PC-3 (cell line): ENCODE data around the gene BHLHE23.

Experiments
- CTCF ChIP-seq: fragments of 300-600 bp; sonication (generic); conservative IDR thresholded peaks from 2 replicates; pipeline ENCODE4 v1.5.1; 2017; ENCODE audit warnings: antibody characterized with exemption, low read depth, mild to moderate bottlenecking, low read length
- EZH2 ChIP-seq: fragments of 300-600 bp; sonication (generic); IDR thresholded peaks from one replicate; pipeline ENCODE4 v1.6.1; 2017; ENCODE audit warnings: antibody characterized with exemption, mild to moderate bottlenecking, low read length; ENCODE audit not compliant: unreplicated experiment
- EZH2phosphoT487 ChIP-seq: fragments of 300-600 bp; sonication (generic); IDR thresholded peaks from 2 replicates; pipeline ENCODE4 v1.6.1; 2018; ENCODE audit warnings: mild to moderate bottlenecking, antibody characterized with exemption, low read length, borderline replicate concordance

GRCh38 chr20:63024573-63025392, 18.0 kb upstream of the BHLHE23 start:
- TF ChIP-seq CTCF (no peak), EZH2phosphoT487 (no peak), EZH2 (no peak)
